HL-60/S4 treated with retinoic acid at 250 ng/mL for 4 days and 3 days (cell line): ENCODE measurements around the gene UBE2O.

Source experiments
- in situ Hi-C: fragments of 300-500 bp; cut with MboI; formaldehyde crosslinking; loops from 2 replicates; pipeline ENCODE4 v1.7.0; 2022; ENCODE audit warnings: low sequenced_read_pairs

Gene UBE2O

GRCh38 chr17:76469076-76469990 lies 16.4 kb upstream of the UBE2O start:
- in situ Hi-C loops = loop anchor here (5.0 to 10.0 kb wide), 2 partner anchors 38 to 175 kb away; no protein-coding TSS in a partner anchor

GRCh38 chr17:76468634-76469010 lies 15.7 kb upstream of the UBE2O start:
- in situ Hi-C loops = loop anchor here (5.0 to 10.0 kb wide), 2 partner anchors 39 to 174 kb away; no protein-coding TSS in a partner anchor

- in situ Hi-C loops = loop anchor here (5.0 to 10.0 kb wide), 2 partner anchors 39 to 173 kb away; no protein-coding TSS in a partner anchor
Observed at GRCh38 chr17:76467809-76468633, 15.1 kb upstream of the UBE2O start.

- in situ Hi-C loops = loop anchor here (5.0 to 10.0 kb wide), 2 partner anchors 40 to 173 kb away; no protein-coding TSS in a partner anchor
Observed at GRCh38 chr17:76467366-76467765, 14.4 kb upstream of the UBE2O start, which contains the start of gene AANAT. AANAT (plus strand) TSS chr17:76467603; CDS start chr17:76468747, 1,144 bp downstream.

GRCh38 chr17:76466775-76467130 lies 13.8 kb upstream of the UBE2O start:
- in situ Hi-C loops = loop anchor here (5.0 to 10.0 kb wide), 2 partner anchors 41 to 172 kb away; no protein-coding TSS in a partner anchor

- in situ Hi-C loops = loop anchor here (10.0 kb wide), 1 partner anchor 168 kb away; no protein-coding TSS in a partner anchor
Observed at GRCh38 chr17:76462556-76463290, 9.8 kb upstream of the UBE2O start.

GRCh38 chr17:76461765-76462555 lies 9.0 kb upstream of the UBE2O start:
- in situ Hi-C loops = loop anchor here (10.0 kb wide), 1 partner anchor 167 kb away; no protein-coding TSS in a partner anchor

- in situ Hi-C loops = loop anchor here (10.0 kb wide), 1 partner anchor 165 kb away; no protein-coding TSS in a partner anchor
Observed at GRCh38 chr17:76459674-76460073, 6.7 kb upstream of the UBE2O start.

- in situ Hi-C loops = no loop called here
Observed at GRCh38 chr17:76458580-76459490, 5.9 kb upstream of the UBE2O start.

GRCh38 chr17:76453431-76453743 lies 435 bp upstream of the UBE2O start:
- in situ Hi-C loops = no loop called here

- in situ Hi-C loops = no loop called here
Observed at GRCh38 chr17:76452127-76452659, 759 bp downstream of the UBE2O start.

GRCh38 chr17:76451506-76451905 lies 1.4 kb downstream of the UBE2O start:
- in situ Hi-C loops = no loop called here

GRCh38 chr17:76449126-76449525 lies 3.8 kb downstream of the UBE2O start:
- in situ Hi-C loops = loop anchor here (10.0 kb wide), 1 partner anchor 64 kb away; the partner anchor contains the start of gene SPHK1

GRCh38 chr17:76447931-76448652 lies 4.9 kb downstream of the UBE2O start:
- in situ Hi-C loops = loop anchor here (10.0 kb wide), 1 partner anchor 63 kb away; the partner anchor contains the start of gene SPHK1

GRCh38 chr17:76446449-76447231 lies 6.3 kb downstream of the UBE2O start:
- in situ Hi-C loops = loop anchor here (10.0 kb wide), 1 partner anchor 62 kb away; the partner anchor contains the start of gene SPHK1

- in situ Hi-C loops = loop anchor here (10.0 kb wide), 1 partner anchor 61 kb away; the partner anchor contains the start of gene SPHK1
Observed at GRCh38 chr17:76445697-76446448, 7.1 kb downstream of the UBE2O start.
